ENCODE data around the gene ARID1B.
"Not testable (repeated sequence)": the region's sequence is repeated elsewhere in the genome, so short reads cannot be mapped to it uniquely, and the experiment has no call there.

Gene ARID1B

GRCh38 chr6:157134402-157135047, 357.3 kb downstream of the ARID1B start:
- no peak overlapping the region for H3K4me3 Mint-ChIP-seq
- no peak for DNase-seq
- peaks cover 19% of the 10 kb centered on the region for H3K4me1 Mint-ChIP-seq (ENCODE audit: low read depth)
- no peaks in the 10 kb centered on the region for H3K27me3 Mint-ChIP-seq
- H3K27ac Mint-ChIP-seq, result peak overlapping the region; percentile 5
- peaks cover 69% of the 10 kb centered on the region for H3K36me3 Mint-ChIP-seq (ENCODE audit: low read depth)
- H3K9me3 Mint-ChIP-seq, result no peaks in the 10 kb centered on the region

GRCh38 chr6:157135691-157136090, 358.5 kb downstream of the ARID1B start:
- Mint-ChIP-seq H3K36me3 (ENCODE audit: low read depth) (peaks cover 75% of the 10 kb centered on the region), H3K4me1 (ENCODE audit: low read depth) (peaks cover 18% of the 10 kb centered on the region), H3K27me3 (no peaks in the 10 kb centered on the region), H3K4me3 (no peak overlapping the region), H3K9me3 (no peaks in the 10 kb centered on the region), H3K27ac (no peak overlapping the region)
- DNase-seq, result no peak

GRCh38 chr6:157137501-157137900, 360.3 kb downstream of the ARID1B start:
- Mint-ChIP-seq H3K27ac (no peak overlapping the region), H3K4me3 (no peak overlapping the region)
- no peak for DNase-seq

GRCh38 chr6:157139054-157139708, 362.0 kb downstream of the ARID1B start:
- Mint-ChIP-seq H3K4me1 (ENCODE audit: low read depth) (peaks cover 32% of the 10 kb centered on the region), H3K27me3 (no peaks in the 10 kb centered on the region), H3K4me3 (no peak overlapping the region), H3K9me3 (no peaks in the 10 kb centered on the region), H3K36me3 (ENCODE audit: low read depth) (peaks cover 66% of the 10 kb centered on the region), H3K27ac (no peak overlapping the region)
- no peak for DNase-seq

More at GRCh38 chr6:157137501-157137900, 360.3 kb downstream of the ARID1B start:
- Mint-ChIP-seq H3K27me3 (no peaks in the 10 kb centered on the region), H3K9me3 (no peaks in the 10 kb centered on the region), H3K36me3 (ENCODE audit: low read depth) (peaks cover 75% of the 10 kb centered on the region), H3K4me1 (ENCODE audit: low read depth) (peaks cover 18% of the 10 kb centered on the region)

GRCh38 chr6:157143171-157143889, 366.2 kb downstream of the ARID1B start:
- DNase-seq, result no peak
- Mint-ChIP-seq H3K4me3 (no peak overlapping the region), H3K27me3 (no peaks in the 10 kb centered on the region), H3K27ac (peak overlapping the region; percentile 4), H3K4me1 (ENCODE audit: low read depth) (peaks cover 35% of the 10 kb centered on the region), H3K36me3 (ENCODE audit: low read depth) (peaks cover 52% of the 10 kb centered on the region), H3K9me3 (no peaks in the 10 kb centered on the region)

GRCh38 chr6:157143890-157144798, 367.0 kb downstream of the ARID1B start:
- no peaks in the 10 kb centered on the region for H3K9me3 Mint-ChIP-seq
- H3K27ac Mint-ChIP-seq, result peak overlapping the region; percentile 66
- no peaks in the 10 kb centered on the region for H3K27me3 Mint-ChIP-seq
- no peak for DNase-seq
- peaks cover 55% of the 10 kb centered on the region for H3K36me3 Mint-ChIP-seq (ENCODE audit: low read depth)
- no peak overlapping the region for H3K4me3 Mint-ChIP-seq
- H3K4me1 Mint-ChIP-seq (ENCODE audit: low read depth), result peaks cover 31% of the 10 kb centered on the region

- peaks cover 57% of the 10 kb centered on the region for H3K36me3 Mint-ChIP-seq (ENCODE audit: low read depth)
- H3K9me3 Mint-ChIP-seq, result no peaks in the 10 kb centered on the region
- no peak overlapping the region for H3K27ac Mint-ChIP-seq
- H3K27me3 Mint-ChIP-seq, result no peaks in the 10 kb centered on the region
- H3K4me3 Mint-ChIP-seq, result no peak overlapping the region
- peaks cover 29% of the 10 kb centered on the region for H3K4me1 Mint-ChIP-seq (ENCODE audit: low read depth)
- DNase-seq, result no peak
Measured at GRCh38 chr6:157144859-157145568, 367.8 kb downstream of the ARID1B start.

- Mint-ChIP-seq H3K27me3 (no peaks in the 10 kb centered on the region), H3K9me3 (no peaks in the 10 kb centered on the region), H3K36me3 (ENCODE audit: low read depth) (peaks cover 57% of the 10 kb centered on the region), H3K4me3 (no peak overlapping the region), H3K27ac (peak overlapping the region; percentile 53), H3K4me1 (ENCODE audit: low read depth) (peaks cover 29% of the 10 kb centered on the region)
- no peak for DNase-seq
Measured at GRCh38 chr6:157145656-157146285, 368.6 kb downstream of the ARID1B start.

GRCh38 chr6:157147054-157148026, 370.2 kb downstream of the ARID1B start:
- peaks cover 43% of the 10 kb centered on the region for H3K4me1 Mint-ChIP-seq (ENCODE audit: low read depth)
- peaks cover 57% of the 10 kb centered on the region for H3K36me3 Mint-ChIP-seq (ENCODE audit: low read depth)
- not testable (repeated sequence) for H3K4me3 Mint-ChIP-seq, H3K27me3 Mint-ChIP-seq, DNase-seq, H3K9me3 Mint-ChIP-seq
- H3K27ac Mint-ChIP-seq, result peak overlapping the region; percentile 65

GRCh38 chr6:157148391-157149323, 371.5 kb downstream of the ARID1B start:
- Mint-ChIP-seq H3K36me3 (ENCODE audit: low read depth) (peaks cover 56% of the 10 kb centered on the region), H3K27ac (peak overlapping the region; percentile 65), H3K27me3 (no peaks in the 10 kb centered on the region), H3K4me3 (no peak overlapping the region), H3K4me1 (ENCODE audit: low read depth) (peaks cover 38% of the 10 kb centered on the region), H3K9me3 (no peaks in the 10 kb centered on the region)
- no peak for DNase-seq

GRCh38 chr6:157150076-157150475, 372.9 kb downstream of the ARID1B start:
- no peak for DNase-seq
- no peaks in the 10 kb centered on the region for H3K27me3 Mint-ChIP-seq
- H3K4me3 Mint-ChIP-seq, result no peak overlapping the region
- no peak overlapping the region for H3K27ac Mint-ChIP-seq
- peaks cover 64% of the 10 kb centered on the region for H3K36me3 Mint-ChIP-seq (ENCODE audit: low read depth)
- peaks cover 34% of the 10 kb centered on the region for H3K4me1 Mint-ChIP-seq (ENCODE audit: low read depth)
- no peaks in the 10 kb centered on the region for H3K9me3 Mint-ChIP-seq

- Mint-ChIP-seq H3K4me3 (no peak overlapping the region), H3K4me1 (ENCODE audit: low read depth) (peaks cover 32% of the 10 kb centered on the region), H3K36me3 (ENCODE audit: low read depth) (peaks cover 71% of the 10 kb centered on the region), H3K9me3 (no peaks in the 10 kb centered on the region), H3K27me3 (no peaks in the 10 kb centered on the region), H3K27ac (no peak overlapping the region)
- no peak for DNase-seq
Measured at GRCh38 chr6:157151029-157151428, 373.9 kb downstream of the ARID1B start.

Measured in activated T-cell treated with anti-CD3 and anti-CD28 coated beads, Interleukin-2, amount 50 U/mL, for 24 hours (primary cell).